ENCODE data around the gene WT1. TPM values are rescaled to one million over a fixed set of nuclear protein-coding genes. Genes with fewer than 3 reads are reported as not detected.

The WT1 gene
- total RNA-seq, 4 donors from 2014 or later = not detected

DNA sequence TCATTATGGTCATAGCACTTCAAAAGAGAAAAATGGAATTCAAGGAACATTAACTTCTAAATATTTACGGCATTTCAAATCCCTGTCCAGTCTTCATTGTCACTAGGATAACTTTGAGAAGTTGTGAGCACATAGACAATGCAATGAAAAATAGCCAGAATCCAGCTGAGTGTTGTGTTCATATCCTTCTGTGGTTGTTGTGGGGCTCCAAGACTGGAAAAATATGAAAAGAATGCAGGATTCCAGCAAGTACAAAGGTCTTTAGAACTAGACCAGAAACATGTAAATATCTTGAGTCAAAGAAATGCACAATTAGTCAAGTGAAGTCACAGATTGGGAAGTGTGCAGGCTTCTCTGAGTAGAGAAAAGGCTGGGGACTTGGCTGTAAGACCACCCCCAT, 68.7 kb downstream of the WT1 start:
- in situ Hi-C loops (cut with MboI; ENCODE audit: low sequenced_read_pairs in 4 of 4) (no loop called here), intact Hi-C loops (cut with DNase I; ENCODE audit: low total_unique reads) (no loop called here)
- TF ChIP-seq CTCF (IDR thresholded peaks at IDR 0.05 in 4 of 5, conservative IDR thresholded peaks at IDR 0.05 in 1 of 5) = no peak
- TF ChIP-seq POLR2A (IDR thresholded peaks at IDR 0.05) = no peak
- no peaks in the 10 kb centered on the region for H3K36me3 ChIP-seq
- H3K4me1 ChIP-seq = no peaks in the 10 kb centered on the region
- no peak for ATAC-seq
- DNase-seq = no peak
- H3K27ac ChIP-seq = no peak overlapping the region
- H3K9me3 ChIP-seq = no peaks in the 10 kb centered on the region
- H3K4me3 ChIP-seq = no peak overlapping the region
- H3K27me3 ChIP-seq = no peaks in the 10 kb centered on the region

GRCh38 chr11:32365192-32365591, 70.1 kb downstream of the WT1 start:
- in situ Hi-C loops (cut with MboI; ENCODE audit: low sequenced_read_pairs in 4 of 4) = no loop called here
- no peak for ATAC-seq
- DNase-seq = no peak
- Histone ChIP-seq H3K9me3 (no peaks in the 10 kb centered on the region), H3K36me3 (no peaks in the 10 kb centered on the region), H3K27ac (no peak overlapping the region), H3K27me3 (no peaks in the 10 kb centered on the region), H3K4me1 (no peaks in the 10 kb centered on the region), H3K4me3 (no peak overlapping the region)
- TF ChIP-seq POLR2A (IDR thresholded peaks at IDR 0.05) (no peak), CTCF (IDR thresholded peaks at IDR 0.05 in 4 of 5, conservative IDR thresholded peaks at IDR 0.05 in 1 of 5) (no peak)
- intact Hi-C loops (cut with DNase I; ENCODE audit: low total_unique reads) = no loop called here

DNA sequence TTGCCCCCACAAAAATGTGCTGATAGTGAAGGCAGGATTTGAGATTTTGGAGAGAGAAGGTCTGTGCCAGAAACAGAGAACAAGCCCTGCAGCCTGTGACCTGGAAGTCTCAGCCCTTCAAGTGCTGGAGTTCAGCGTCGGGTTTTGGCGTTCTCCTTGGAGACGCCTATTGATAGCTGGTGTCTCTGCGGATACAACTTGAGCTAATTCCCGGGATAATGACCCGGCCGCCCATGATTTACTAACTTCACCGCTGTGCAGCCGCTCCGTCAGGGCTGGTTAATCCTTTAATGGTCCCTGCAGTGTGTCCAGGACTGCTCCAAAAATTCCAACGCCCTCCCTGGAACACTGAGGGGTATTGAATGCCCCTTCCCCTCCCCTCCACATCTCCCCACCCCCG, 76.6 kb downstream of the WT1 start:
- H3K4me3 ChIP-seq = no peak overlapping the region
- H3K36me3 ChIP-seq = no peaks in the 10 kb centered on the region
- no peak overlapping the region for H3K27ac ChIP-seq
- no peaks in the 10 kb centered on the region for H3K4me1 ChIP-seq
- peaks cover 0 to 4% (median 0%) of the 10 kb centered on the region in 3 donors for H3K27me3 ChIP-seq
- no peaks in the 10 kb centered on the region for H3K9me3 ChIP-seq
- in situ Hi-C loops (cut with MboI; ENCODE audit: low sequenced_read_pairs in 4 of 4) = no loop called here
- intact Hi-C loops (cut with DNase I; ENCODE audit: low total_unique reads) = no loop called here
- DNase-seq (no peak), ATAC-seq (no peak)
- TF ChIP-seq POLR2A (IDR thresholded peaks at IDR 0.05) (no peak), CTCF (IDR thresholded peaks at IDR 0.05 in 4 of 5, conservative IDR thresholded peaks at IDR 0.05 in 1 of 5) (no peak)

- TF ChIP-seq CTCF (IDR thresholded peaks at IDR 0.05 in 4 of 5, conservative IDR thresholded peaks at IDR 0.05 in 1 of 5) (no peak), POLR2A (IDR thresholded peaks at IDR 0.05) (no peak)
- Histone ChIP-seq H3K9me3 (no peaks in the 10 kb centered on the region), H3K4me1 (no peaks in the 10 kb centered on the region), H3K27ac (no peak overlapping the region), H3K4me3 (no peak overlapping the region), H3K27me3 (peaks cover 0 to 3% (median 0%) of the 10 kb centered on the region in 3 donors), H3K36me3 (no peaks in the 10 kb centered on the region)
- intact Hi-C loops (cut with DNase I; ENCODE audit: low total_unique reads) (no loop called here), in situ Hi-C loops (cut with MboI; ENCODE audit: low sequenced_read_pairs in 4 of 4) (no loop called here)
- DNase-seq (no peak), ATAC-seq (no peak)
These were observed 81.5 kb downstream of the WT1 start for GRCh38 chr11:32353884-32354283.

GRCh38 chr11:32348502-32348901, 86.8 kb downstream of the WT1 start:
- Histone ChIP-seq H3K27me3 (peaks cover 0 to 3% (median 0%) of the 10 kb centered on the region in 3 donors), H3K4me1 (no peaks in the 10 kb centered on the region), H3K4me3 (no peak overlapping the region), H3K9me3 (no peaks in the 10 kb centered on the region), H3K36me3 (no peaks in the 10 kb centered on the region), H3K27ac (no peak overlapping the region)
- ATAC-seq (no peak), DNase-seq (no peak)
- intact Hi-C loops (cut with DNase I; ENCODE audit: low total_unique reads) (no loop called here), in situ Hi-C loops (cut with MboI; ENCODE audit: low sequenced_read_pairs in 4 of 4) (no loop called here)
- TF ChIP-seq CTCF (IDR thresholded peaks at IDR 0.05 in 4 of 5, conservative IDR thresholded peaks at IDR 0.05 in 1 of 5) (no peak), POLR2A (IDR thresholded peaks at IDR 0.05) (no peak)

All from gastrocnemius medialis (tissue), 4 donors.